Measurements from ENCODE around the gene BMPR1B.

DNA sequence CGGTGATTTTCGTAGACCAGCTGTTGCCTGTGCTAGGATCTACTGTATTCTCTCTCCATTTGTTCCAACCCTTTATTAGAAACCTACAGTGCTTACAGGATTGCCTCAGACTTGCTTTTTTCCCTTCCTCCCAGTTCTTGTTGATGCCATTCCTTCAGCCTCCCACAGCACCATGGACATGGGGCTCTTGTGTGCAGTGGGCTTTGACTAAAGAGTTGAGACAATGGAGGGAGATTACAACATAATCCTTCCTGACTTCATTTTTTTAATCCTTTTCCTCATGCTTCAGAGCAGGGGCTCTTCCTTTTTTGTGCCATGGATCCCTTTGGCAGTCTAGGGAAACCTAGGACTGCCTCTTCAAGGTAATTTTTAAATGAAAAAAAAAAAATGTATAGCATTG, 92.1 kb downstream of the BMPR1B start:
- TF ChIP-seq, protein P1, sequence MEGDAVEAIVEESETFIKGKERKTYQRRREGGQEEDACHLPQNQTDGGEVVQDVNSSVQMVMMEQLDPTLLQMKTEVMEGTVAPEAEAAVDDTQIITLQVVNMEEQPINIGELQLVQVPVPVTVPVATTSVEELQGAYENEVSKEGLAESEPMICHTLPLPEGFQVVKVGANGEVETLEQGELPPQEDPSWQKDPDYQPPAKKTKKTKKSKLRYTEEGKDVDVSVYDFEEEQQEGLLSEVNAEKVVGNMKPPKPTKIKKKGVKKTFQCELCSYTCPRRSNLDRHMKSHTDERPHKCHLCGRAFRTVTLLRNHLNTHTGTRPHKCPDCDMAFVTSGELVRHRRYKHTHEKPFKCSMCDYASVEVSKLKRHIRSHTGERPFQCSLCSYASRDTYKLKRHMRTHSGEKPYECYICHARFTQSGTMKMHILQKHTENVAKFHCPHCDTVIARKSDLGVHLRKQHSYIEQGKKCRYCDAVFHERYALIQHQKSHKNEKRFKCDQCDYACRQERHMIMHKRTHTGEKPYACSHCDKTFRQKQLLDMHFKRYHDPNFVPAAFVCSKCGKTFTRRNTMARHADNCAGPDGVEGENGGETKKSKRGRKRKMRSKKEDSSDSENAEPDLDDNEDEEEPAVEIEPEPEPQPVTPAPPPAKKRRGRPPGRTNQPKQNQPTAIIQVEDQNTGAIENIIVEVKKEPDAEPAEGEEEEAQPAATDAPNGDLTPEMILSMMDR (IDR thresholded peaks at IDR 0.05): no peak
- TF ChIP-seq POLR2A (IDR thresholded peaks at IDR 0.05) (no peak), POLR2AphosphoS5 (IDR thresholded peaks at IDR 0.05) (no peak)

All from gastroesophageal sphincter (tissue), 3 donors.